Measurements from ENCODE around the gene SAMD1. TPM values are rescaled to one million over a fixed set of nuclear protein-coding genes. Genes with fewer than 3 reads are reported as not detected.

The SAMD1 gene
- total and polyA plus RNA-seq, 7 donors, result 27.3 to 99.9 (median 40.3) TPM

DNA sequence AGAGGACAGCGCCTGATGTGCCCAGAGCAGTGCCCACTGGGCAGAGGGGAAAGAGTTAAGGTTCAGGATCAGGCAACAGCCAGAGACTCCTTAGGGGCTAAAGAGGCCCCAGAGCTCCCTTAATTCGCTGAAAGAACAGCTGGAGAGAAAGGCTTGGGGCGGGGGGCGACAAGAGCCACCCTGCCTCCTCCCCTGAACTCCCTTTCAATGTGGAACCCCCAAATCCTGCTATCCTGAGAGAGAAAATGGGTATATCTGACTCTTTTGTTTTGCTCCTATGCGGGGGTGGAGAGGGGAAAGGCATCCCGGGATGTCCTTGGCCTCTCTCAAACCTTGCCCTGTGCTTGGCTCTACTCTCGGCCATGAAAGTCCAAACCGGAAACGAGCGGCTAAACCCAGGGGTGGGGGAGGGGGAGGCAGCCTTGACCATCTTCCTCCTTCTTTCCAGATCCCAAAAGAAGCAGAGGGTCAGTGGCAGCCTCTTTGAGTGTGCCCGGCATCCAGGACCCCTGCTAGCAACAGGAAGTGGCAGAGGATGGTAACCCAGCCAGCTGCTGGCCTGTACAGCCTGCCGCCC, 22.3 kb upstream of the SAMD1 start:
- Histone ChIP-seq H3K4me3 (peak overlapping the region; percentile 59), H3K27me3 (ENCODE audit: insufficient read depth in 3 of 3, low read length in 2 of 3) (no peaks in the 10 kb centered on the region), H3K27ac (peak overlapping the region; percentile 88), H3K36me3 (ENCODE audit: insufficient read depth in 1 of 2, low read depth in 1 of 2) (no peaks in the 10 kb centered on the region), H3K9me3 (no peaks in the 10 kb centered on the region), H3K4me1 (peaks cover 55% of the 10 kb centered on the region)
- ATAC-seq (peak in 1 of 4 donors; percentile 27), DNase-seq (peak; percentile 72 to 79)
- intact Hi-C loops (cut with DNase I), result no loop called here
- TF ChIP-seq, protein P1, sequence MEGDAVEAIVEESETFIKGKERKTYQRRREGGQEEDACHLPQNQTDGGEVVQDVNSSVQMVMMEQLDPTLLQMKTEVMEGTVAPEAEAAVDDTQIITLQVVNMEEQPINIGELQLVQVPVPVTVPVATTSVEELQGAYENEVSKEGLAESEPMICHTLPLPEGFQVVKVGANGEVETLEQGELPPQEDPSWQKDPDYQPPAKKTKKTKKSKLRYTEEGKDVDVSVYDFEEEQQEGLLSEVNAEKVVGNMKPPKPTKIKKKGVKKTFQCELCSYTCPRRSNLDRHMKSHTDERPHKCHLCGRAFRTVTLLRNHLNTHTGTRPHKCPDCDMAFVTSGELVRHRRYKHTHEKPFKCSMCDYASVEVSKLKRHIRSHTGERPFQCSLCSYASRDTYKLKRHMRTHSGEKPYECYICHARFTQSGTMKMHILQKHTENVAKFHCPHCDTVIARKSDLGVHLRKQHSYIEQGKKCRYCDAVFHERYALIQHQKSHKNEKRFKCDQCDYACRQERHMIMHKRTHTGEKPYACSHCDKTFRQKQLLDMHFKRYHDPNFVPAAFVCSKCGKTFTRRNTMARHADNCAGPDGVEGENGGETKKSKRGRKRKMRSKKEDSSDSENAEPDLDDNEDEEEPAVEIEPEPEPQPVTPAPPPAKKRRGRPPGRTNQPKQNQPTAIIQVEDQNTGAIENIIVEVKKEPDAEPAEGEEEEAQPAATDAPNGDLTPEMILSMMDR (IDR thresholded peaks at IDR 0.05), result no peak
- 7 to 17% (median 14%) methylated on average over 12 of the region's 12 CpGs for WGBS, 3 donors

DNA sequence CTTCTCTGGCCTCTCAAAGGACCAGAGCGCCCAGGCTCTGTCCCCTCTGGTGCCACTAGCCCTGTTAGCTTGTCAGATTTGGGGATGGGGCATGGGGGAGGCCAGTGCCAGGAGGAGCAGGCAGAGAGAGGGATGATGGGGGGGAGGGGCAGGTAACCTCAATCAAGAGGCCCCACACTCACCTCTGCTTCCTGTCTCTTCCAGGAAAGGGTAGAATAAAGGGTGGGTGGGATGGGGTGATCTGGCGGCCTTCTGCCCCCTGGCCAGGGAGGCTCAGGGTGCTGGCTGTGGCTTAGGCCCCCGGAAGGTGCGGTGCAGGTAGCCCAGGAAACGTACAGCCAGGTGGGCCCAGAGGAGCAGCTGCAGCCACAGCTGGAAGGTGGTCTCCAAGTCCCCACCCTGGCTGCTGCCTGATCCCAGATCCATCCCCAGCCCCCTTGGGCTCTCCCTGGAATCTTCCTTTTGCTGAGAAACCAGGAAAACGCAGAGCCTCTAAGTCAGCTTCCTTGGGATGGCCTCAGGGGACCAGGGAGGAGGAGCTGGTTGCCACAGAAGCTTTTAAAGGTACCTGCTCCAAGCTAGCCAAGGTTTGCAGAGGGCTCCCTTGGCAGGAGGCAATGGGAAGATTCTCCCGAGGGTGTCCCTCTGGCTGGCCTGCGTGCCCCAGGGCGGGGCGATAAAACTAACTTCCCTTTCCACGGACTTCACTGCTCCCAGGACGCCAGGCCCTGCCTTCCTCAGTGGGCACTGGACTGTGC, 21.7 kb upstream of the SAMD1 start:
- TF ChIP-seq, protein P1 (IDR thresholded peaks at IDR 0.05), result no peak
- H3K4me3 ChIP-seq, result peak overlapping the region; percentile 59
- no peaks in the 10 kb centered on the region for H3K27me3 ChIP-seq (ENCODE audit: insufficient read depth in 3 of 3, low read length in 2 of 3)
- WGBS, 3 donors, result 28 to 38% (median 35%) methylated on average over 12 of the region's 12 CpGs
- DNase-seq, result peak in 1 of 2 donors; percentile 56
- peaks cover 0 to 4% of the 10 kb centered on the region in 2 donors for H3K36me3 ChIP-seq (ENCODE audit: insufficient read depth in 1 of 2, low read depth in 1 of 2)
- no peaks in the 10 kb centered on the region for H3K9me3 ChIP-seq
- intact Hi-C loops (cut with DNase I), result no loop called here
- ATAC-seq, result no peak
- H3K27ac ChIP-seq, result peak overlapping the region; percentile 88
- H3K4me1 ChIP-seq, result peaks cover 62% of the 10 kb centered on the region

DNA sequence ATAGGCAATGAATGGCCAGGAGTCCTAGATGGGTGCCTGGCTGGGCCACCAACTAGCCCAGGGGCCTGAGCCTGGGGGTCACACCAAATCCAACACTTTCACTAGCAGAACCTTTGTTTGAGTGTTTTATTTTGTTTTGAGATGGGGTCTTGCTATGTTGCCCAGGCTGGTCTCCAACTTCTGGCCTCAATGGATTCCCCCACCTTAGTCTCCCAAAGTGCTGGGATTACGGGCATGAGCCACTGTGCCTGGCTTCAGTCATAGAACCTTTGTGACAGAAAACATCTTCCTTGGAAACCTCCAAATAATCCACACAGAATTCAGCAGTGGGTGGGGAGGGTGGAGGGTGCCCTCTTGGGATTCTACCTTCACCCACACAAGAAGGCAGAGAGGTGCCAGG, 20.9 kb upstream of the SAMD1 start:
- H3K9me3 ChIP-seq, result no peaks in the 10 kb centered on the region
- H3K36me3 ChIP-seq (ENCODE audit: insufficient read depth in 1 of 2, low read depth in 1 of 2), result peaks cover 0 to 11% of the 10 kb centered on the region in 2 donors
- intact Hi-C loops (cut with DNase I), result no loop called here
- TF ChIP-seq, protein P1 (IDR thresholded peaks at IDR 0.05), result no peak
- peak overlapping the region; percentile 21 for H3K27ac ChIP-seq
- H3K4me3 ChIP-seq, result no peak overlapping the region
- DNase-seq (no peak), ATAC-seq (no peak)
- no peaks in the 10 kb centered on the region for H3K27me3 ChIP-seq (ENCODE audit: insufficient read depth in 3 of 3, low read length in 2 of 3)
- peaks cover 63% of the 10 kb centered on the region for H3K4me1 ChIP-seq
- WGBS, 3 donors, result 93 to 100% (median 94%) methylated on average over 1 of the region's 1 CpG

DNA sequence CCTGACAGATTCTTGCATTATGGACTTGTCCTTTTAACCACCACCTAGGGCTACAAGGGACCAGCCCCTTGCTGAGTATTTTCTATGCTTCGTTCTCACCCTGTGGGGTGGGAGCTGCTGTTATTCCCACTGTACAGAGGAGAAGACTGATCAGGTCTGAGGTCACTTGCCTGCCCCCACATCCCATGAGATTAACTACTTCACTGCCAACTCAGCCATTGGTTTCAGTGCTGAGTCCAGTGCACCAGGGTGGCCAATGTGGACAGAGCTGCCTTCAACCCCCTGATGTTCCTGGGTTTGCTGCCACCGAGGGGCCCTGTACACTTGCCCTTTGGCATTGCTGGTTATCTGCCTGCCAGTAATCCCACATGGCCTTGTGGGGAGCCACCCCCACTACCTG, 20.1 kb upstream of the SAMD1 start:
- Histone ChIP-seq H3K4me3 (no peak overlapping the region), H3K36me3 (ENCODE audit: insufficient read depth in 1 of 2, low read depth in 1 of 2) (peaks cover 0 to 19% of the 10 kb centered on the region in 2 donors), H3K27me3 (ENCODE audit: insufficient read depth in 3 of 3, low read length in 2 of 3) (no peaks in the 10 kb centered on the region), H3K9me3 (no peaks in the 10 kb centered on the region), H3K27ac (no peak overlapping the region), H3K4me1 (peaks cover 55% of the 10 kb centered on the region)
- WGBS, 3 donors, result 50 to 61% (median 56%) methylated on average over 2 of the region's 2 CpGs
- intact Hi-C loops (cut with DNase I), result no loop called here
- TF ChIP-seq, protein P1 (IDR thresholded peaks at IDR 0.05), result no peak
- DNase-seq (no peak), ATAC-seq (no peak)
